GM12878 (cell line): Measurements from ENCODE around the gene DMPK. TPM values are rescaled to one million over a fixed set of nuclear protein-coding genes. Genes with fewer than 3 reads are reported as not detected.
A peak's percentile ranks its signal among the peaks of the same experiment; 100 is the strongest.

Source experiments
- ATAC-seq: fragments of 200-7000 bp; cut with Tn5 transposase; 3 replicates; pipeline ENCODE4 v1.9.1; 2020; ENCODE audit warnings: mild to moderate bottlenecking, moderate library complexity
- BruUV-seq: library from RNA; stranded (reverse); fragments of 400-500 nt; replicated peaks from 2 replicates; lab custom pipeline; 2021; lab: Mats Ljungman, UMichigan
- CTCF ChIA-PET: fragments of 300-600 bp; sonication (Branson Sonifier 250); formaldehyde crosslinking; extraction: SDS; loops from one replicate; lab custom pipeline; 2021; ENCODE audit warnings: inconsistent platforms; lab: Yijun Ruan, JAX
- POLR2A ChIA-PET: fragments of 350-600 bp; formaldehyde crosslinking; extraction: SDS; loops from one replicate; lab custom pipeline; 2021; ENCODE audit warnings: inconsistent platforms; lab: Charles Lee
- RAD21 ChIA-PET: fragments of 300-600 bp; sonication (Branson Sonifier 250); formaldehyde crosslinking; loops from one replicate; lab custom pipeline; 2023; ENCODE audit warnings: antibody characterized with exemption; ENCODE audit not compliant: unreplicated experiment; lab: Charles Lee
- SMC1A ChIA-PET: fragments of 300-600 bp; sonication (Branson Sonifier 250); formaldehyde crosslinking; loops from one replicate; lab custom pipeline; 2023; ENCODE audit not compliant: unreplicated experiment, uncharacterized antibody; lab: Charles Lee
- DNase-seq: peaks from one replicate; pipeline ENCODE4 v3.0.0-alpha.2; 2011; ENCODE audit warnings: low read depth, low spot score
- FAIRE-seq: peaks from 3 replicates; lab custom pipeline; 2011; peaks lifted over from hg19 to GRCh38; lab: Jason Lieb, UNC
- H2AFZ ChIP-seq: 2 replicates; pipeline ENCODE4 v1.6.0; 2011; ENCODE audit warnings: low read depth, low read length, control low read depth; ENCODE audit not compliant: control insufficient read depth
- H3K27ac ChIP-seq: 2 replicates; pipeline ENCODE4 v1.5.1; 2011; ENCODE audit warnings: control low read depth; ENCODE audit not compliant: control insufficient read depth, insufficient read depth
- H3K27me3 ChIP-seq, 2 experiments: replicated peaks in 1 of 2; 2 replicates each; pipeline versions ENCODE4 v1.6.0 to v1.6.1; 2011; ENCODE audit warnings: low read length in 1 of 2; ENCODE audit not compliant: control insufficient read depth in 2 of 2, insufficient read depth in 2 of 2
- H3K36me3 ChIP-seq, 2 experiments: 2 replicates each; pipeline ENCODE4 v1.5.1; 2011; ENCODE audit warnings: low read length in 1 of 2; ENCODE audit not compliant: control insufficient read depth in 2 of 2, insufficient read depth in 2 of 2
- H3K4me1 ChIP-seq: 2 replicates; pipeline ENCODE4 v1.6.1; 2011; ENCODE audit warnings: mild to moderate bottlenecking, low read length, moderate library complexity, mixed read lengths; ENCODE audit not compliant: control insufficient read depth, insufficient read depth
- H3K4me2 ChIP-seq: 2 replicates; pipeline ENCODE4 v1.6.0; 2011; ENCODE audit warnings: control low read depth; ENCODE audit not compliant: control insufficient read depth, insufficient read depth
- H3K4me3 ChIP-seq: fragments of 200-600 bp; sonication (generic); 2 replicates; pipeline ENCODE4 v1.5.1; 2016
- H3K79me2 ChIP-seq: 2 replicates; pipeline ENCODE4 v1.6.0; 2011; ENCODE audit warnings: low read length; ENCODE audit not compliant: control insufficient read depth, insufficient read depth
- H3K9ac ChIP-seq: 2 replicates; pipeline ENCODE4 v1.8.0; 2011; ENCODE audit warnings: low read length, control low read depth, mixed read lengths; ENCODE audit not compliant: control insufficient read depth, insufficient read depth
- H3K9me3 ChIP-seq: replicated peaks from 3 replicates; pipeline ENCODE4 v1.5.1; 2011; ENCODE audit warnings: mild to moderate bottlenecking, low read length; ENCODE audit not compliant: control insufficient read depth, insufficient read depth
- H4K20me1 ChIP-seq: 2 replicates; pipeline ENCODE4 v1.6.0; 2011; ENCODE audit not compliant: control insufficient read depth, insufficient read depth
- BHLHE40 ChIP-seq, 2 experiments: fragments of 450-650 bp in 1 of 2; IDR thresholded peaks; 2 replicates each; pipeline ENCODE4 v1.6.1; 2011 to 2017; ENCODE audit warnings: low read depth in 2 of 2, borderline replicate concordance in 1 of 2, improper control_type of control experiment in 1 of 2, low read length in 1 of 2, mild to moderate bottlenecking in 1 of 2
- CBFB ChIP-seq: IDR thresholded peaks from 2 replicates; pipeline ENCODE4 v1.6.1; 2016; ENCODE audit warnings: antibody characterized with exemption, low read depth
- CBX3 ChIP-seq: fragments of 200-600 bp; sonication (generic); IDR thresholded peaks from 2 replicates; pipeline ENCODE4 v1.6.1; 2016; ENCODE audit warnings: low read depth, borderline replicate concordance
- CREB1 ChIP-seq: IDR thresholded peaks from 2 replicates; pipeline ENCODE4 v1.6.1; 2012; ENCODE audit warnings: low read depth, mild to moderate bottlenecking, inconsistent platforms
- E4F1 ChIP-seq: fragments of 450-650 bp; IDR thresholded peaks from 2 replicates; pipeline ENCODE4 v1.6.1; 2018; ENCODE audit warnings: borderline replicate concordance, mild to moderate bottlenecking; ENCODE audit not compliant: partially characterized antibody
- EED ChIP-seq: sonication (generic); IDR thresholded peaks from 2 replicates; pipeline ENCODE4 v1.6.1; 2016; ENCODE audit warnings: antibody characterized with exemption, low read depth
- ETV6 ChIP-seq, 2 experiments: fragments of 450-650 bp in 1 of 2; IDR thresholded peaks in 1 of 2; conservative IDR thresholded peaks in 1 of 2; 2 replicates each; pipeline ENCODE4 v1.6.1; 2014; ENCODE audit warnings: antibody characterized with exemption in 1 of 2, borderline replicate concordance in 1 of 2, low read depth in 1 of 2, mild to moderate bottlenecking in 1 of 2, moderate library complexity in 1 of 2
- HDAC6 ChIP-seq: fragments of 200-600 bp; sonication (generic); IDR thresholded peaks from one replicate; pipeline ENCODE4 v1.8.0; 2017; ENCODE audit warnings: antibody characterized with exemption; ENCODE audit not compliant: unreplicated experiment
- IRF5 ChIP-seq: fragments of 450-650 bp; IDR thresholded peaks from 2 replicates; pipeline ENCODE4 v1.6.1; 2017; ENCODE audit warnings: borderline replicate concordance
- MTA2 ChIP-seq: fragments of 450-650 bp; IDR thresholded peaks from 2 replicates; pipeline ENCODE4 v1.6.1; 2016; ENCODE audit warnings: low read depth, mild to moderate bottlenecking, moderate library complexity
- PKNOX1 ChIP-seq: fragments of 450-650 bp; IDR thresholded peaks from 2 replicates; pipeline ENCODE4 v1.6.1; 2016; ENCODE audit warnings: mild to moderate bottlenecking
- RBBP5 ChIP-seq: fragments of 200-600 bp; sonication (generic); conservative IDR thresholded peaks from 2 replicates; pipeline ENCODE4 v1.6.1; 2016
- RCOR1 ChIP-seq: conservative IDR thresholded peaks from 2 replicates; pipeline ENCODE4 v1.6.1; 2012; ENCODE audit warnings: low read depth, low read length, improper control_type of control experiment
- SMAD5 ChIP-seq: IDR thresholded peaks from 2 replicates; pipeline ENCODE4 v1.6.1; 2016; ENCODE audit warnings: antibody characterized with exemption, low read depth
- TCF3 ChIP-seq: IDR thresholded peaks from 2 replicates; pipeline ENCODE4 v1.6.1; 2012; ENCODE audit warnings: low read depth, mild to moderate bottlenecking, low read length, borderline replicate concordance; ENCODE audit not compliant: insufficient read depth
- USF2 ChIP-seq: IDR thresholded peaks from 2 replicates; pipeline ENCODE4 v1.6.1; 2011; ENCODE audit warnings: low read depth, low read length, improper control_type of control experiment, borderline replicate concordance
- ZZZ3 ChIP-seq: IDR thresholded peaks from 2 replicates; pipeline ENCODE4 v1.6.1; 2011; ENCODE audit warnings: low read depth; ENCODE audit not compliant: control insufficient read depth, insufficient read length
- WGBS: methylation state at CpG from one replicate; pipeline ENCODE4 v1.1.6; 2016; ENCODE audit warnings: low lambda C conversion rate; ENCODE audit not compliant: insufficient replicate concordance, insufficient coverage; ENCODE audit errors: missing lambda C conversion rate; 5-methylcytosine and 5-hydroxymethylcytosine counted together
- in situ Hi-C: fragments of 300-500 bp; cut with MboI; formaldehyde crosslinking; loops from 9 replicates; pipeline ENCODE4 v1.14.3; 2018; ENCODE audit warnings: mixed read lengths
- intact Hi-C: fragments of 100-400 bp; cut with micrococcal nuclease; formaldehyde crosslinking; loops from one replicate; pipeline ENCODE4 v1.14.2; 2022; ENCODE audit not compliant: unreplicated experiment
- polyA plus RNA-seq, 11 experiments: library from polyadenylated mRNA; depleted of rRNA in 4 of 11; unstranded in 6 of 11; stranded (reverse) in 5 of 11; fragments of >200 nt; fragmentation: Nextera tagmentation in 4 of 11; fragmentation: Illumina TruSeq in 1 of 11; extraction: Ambion mirVana in 4 of 11; extraction: Trizol in 1 of 11; gene quantifications; 1 replicate in 1 of 11; 2 replicates in 10 of 11; pipeline versions ENCODE4 v1.2.1 to v1.2.3, GENCODE V29; 2011 to 2016; ENCODE audit warnings: inconsistent platforms in 2 of 11, missing spikeins in 2 of 11, low read depth in 1 of 11
- total RNA-seq, 4 experiments: library from RNA; depleted of rRNA in 3 of 4; stranded (reverse); fragments of >200 nt in 3 of 4; fragmentation: Illumina TruSeq in 1 of 4; extraction: Trizol in 1 of 4; gene quantifications; 2 replicates each; pipeline versions ENCODE4 v1.2.1 to v1.2.3, GENCODE V29; 2013 to 2021

Gene DMPK
- total and polyA plus RNA-seq, 10 of the 15 experiments (the other 5 are each of a cell fraction or from before 2014, with no cell fraction given), result 0.60 to 33.6 (median 5.2) TPM

GRCh38 chr19:45791744-45792469 lies 9.6 kb upstream of the DMPK start:
- ATAC-seq (peak; percentile 11; the same call in 2 of the 3 replicates), FAIRE-seq (no peak), DNase-seq (no peak)
- Histone ChIP-seq H2AFZ (peak overlapping the region; percentile 1; the same call in 1 of the 2 replicates), H3K9me3 (no peaks in the 10 kb centered on the region), H4K20me1 (no peaks in the 10 kb centered on the region), H3K4me1 (peaks cover 14% of the 10 kb centered on the region), H3K4me3 (peak overlapping the region; percentile 98), H3K9ac (peak overlapping the region; percentile 74), H3K36me3 (peaks cover 0 to 12% of the 10 kb centered on the region in 2 experiments; a peak in 3 of 4 replicates), H3K27me3 (no peaks in the 10 kb centered on the region), H3K27ac (peak overlapping the region; percentile 72), H3K79me2 (peaks cover 19% of the 10 kb centered on the region), H3K4me2 (peak overlapping the region; percentile 32)
- ChIA-PET SMC1A (no interaction called here), POLR2A (interaction anchor here (0.6 to 2.9 kb wide), 3 partner anchors 22 to 1788 kb away, joined by 3 to 20 read pairs (median 3); partner anchors contain the start of gene SIX5), CTCF (interaction anchor here (0.9 to 3.1 kb wide), 3 partner anchors 13 to 23 kb away, joined by 4 to 13 read pairs (median 4); partner anchors contain the start of gene SIX5), RAD21 (interaction anchor here (0.9 to 2.7 kb wide), 3 partner anchors 13 to 100 kb away, joined by 4 to 18 read pairs (median 4); partner anchors contain the start of genes QPCTL, SIX5 and SNRPD2)
- intact Hi-C loops, result loop anchor here (2.0 kb wide), 1 partner anchor 23 kb away; the partner anchor contains the start of gene SIX5
- 5% methylated on average over 26 of the region's 31 CpGs for WGBS
- in situ Hi-C loops, result no loop called here
- BruUV-seq, result TSS peak; percentile 55
- TF ChIP-seq RBBP5 (no peak), PKNOX1 (0 out of 2 replicates have a peak, but pooled peaks have one; percentile 5), CBX3 (no peak), HDAC6 (no peak), BHLHE40 (IDR thresholded peaks at IDR 0.05; ENCODE audit: borderline replicate concordance in 1 of 2, low read depth in 2 of 2, low read length in 1 of 2) (no peak), USF2 (no peak), ETV6 (conservative IDR thresholded peaks at IDR 0.05 in 1 of 2, IDR thresholded peaks at IDR 0.05 in 1 of 2; ENCODE audit: borderline replicate concordance in 1 of 2, low read depth in 1 of 2) (no peak), ZZZ3 (no peak), SMAD5 (no peak; the same call in 1 of the 2 replicates), TCF3 (no peak), E4F1 (no peak), MTA2 (no peak), IRF5 (no peak), CREB1 (0 out of 2 replicates have a peak, but pooled peaks have one; percentile 25), RCOR1 (no peak), EED (no peak), CBFB (no peak)
